Transverse colon (tissue), 4 donors: ENCODE results near the gene STXBP4. TPM values are rescaled to one million over a fixed set of nuclear protein-coding genes. Genes with fewer than 3 reads are reported as not detected.
A peak's percentile ranks its signal among the peaks of the same experiment; 100 is the strongest.

ENCODE experiments used
- DNase-seq: peaks from one replicate; pipeline ENCODE4 v3.0.0-alpha.2; 2019
- H3K27ac ChIP-seq, 4 donors: fragments of 200-600 bp; sonication (generic); 2 replicates each; pipeline ENCODE4 v1.5.1; 2016 to 2018; ENCODE audit warnings: inconsistent platforms in 4 of 4
- H3K27me3 ChIP-seq: fragments of 200-600 bp; sonication (generic); 2 replicates; pipeline ENCODE4 v1.5.1; 2017; ENCODE audit warnings: inconsistent platforms
- H3K36me3 ChIP-seq, 4 donors: fragments of 200-600 bp; sonication (generic); 2 replicates each; pipeline ENCODE4 v1.5.1; 2017 to 2019; ENCODE audit warnings: inconsistent platforms in 4 of 4
- H3K4me1 ChIP-seq, 4 donors: fragments of 200-600 bp; sonication (generic); 2 replicates each; pipeline ENCODE4 v1.5.1; 2017 to 2020; ENCODE audit warnings: inconsistent platforms in 4 of 4
- H3K4me3 ChIP-seq, 4 donors: fragments of 200-600 bp; sonication (generic); 1 replicate in 1 of 4; 2 replicates in 3 of 4; pipeline versions ENCODE4 v1.5.1 to v1.6.1; 2017 to 2019; ENCODE audit warnings: inconsistent platforms in 4 of 4
- H3K9me3 ChIP-seq, 2 donors: fragments of 200-600 bp; sonication (generic); 2 replicates each; pipeline ENCODE4 v1.5.1; 2017 to 2019; ENCODE audit warnings: inconsistent platforms in 2 of 2
- CTCF ChIP-seq, 5 experiments: fragments of 200-600 bp in 3 of 5; fragments of 450-650 bp in 2 of 5; sonication (generic) in 3 of 5; IDR thresholded peaks; 1 replicate in 2 of 5; 2 replicates in 3 of 5; pipeline ENCODE4 v1.5.1; 2016 to 2017; ENCODE audit warnings: antibody characterized with exemption in 5 of 5, inconsistent platforms in 3 of 5, mild to moderate bottlenecking in 2 of 5, moderate library complexity in 1 of 5
- EP300 ChIP-seq: sonication (generic); formaldehyde crosslinking; IDR thresholded peaks from one replicate; pipeline ENCODE4 v1.6.1; 2017; ENCODE audit warnings: antibody characterized with exemption, low read depth
- POLR2A ChIP-seq: fragments of 450-650 bp; IDR thresholded peaks from one replicate; pipeline ENCODE4 v1.6.1; 2016; ENCODE audit warnings: antibody characterized with exemption, mild to moderate bottlenecking, moderate library complexity
- POLR2AphosphoS5 ChIP-seq, 3 donors: sonication (generic); formaldehyde crosslinking; IDR thresholded peaks; one replicate each; pipeline ENCODE4 v1.6.1; 2016; ENCODE audit warnings: antibody characterized with exemption in 3 of 3
- WGBS, 2 donors: methylation state at CpG; one replicate each; pipeline ENCODE4 v1.1.5; 2018; ENCODE audit warnings: low coverage in 1 of 2; 5-methylcytosine and 5-hydroxymethylcytosine counted together
- in situ Hi-C, 4 donors: fragments of 200-750 bp; cut with MboI; loops; one replicate each; pipeline versions ENCODE4 v1.15.0 to v1.15.1; 2017; ENCODE audit warnings: low sequenced_read_pairs in 3 of 4, low pct_ligation_motif_present in 1 of 4, low pct_unique_long_range_greater_than_20kb in 1 of 4
- intact Hi-C: fragments of 100-400 bp; cut with DNase I; formaldehyde crosslinking; loops from one replicate; pipeline ENCODE4 v1.15.1; 2023; ENCODE audit warnings: low total_unique reads
- total RNA-seq, 4 donors: library from RNA; depleted of rRNA; stranded (reverse); fragments of >200 nt; gene quantifications; one replicate each; pipeline ENCODE4 v1.1.0, GENCODE V29; 2016

The STXBP4 gene
- 10 to 100 TPM in 1 of 4 donors, 1 to 10 TPM in 3; 1.4 to 16.2 (median 4.4) TPM for total RNA-seq

- intact Hi-C loops, result no loop called here
- Histone ChIP-seq H3K4me1 (peaks cover 5 to 32% (median 22%) of the 10 kb centered on the region in 4 donors), H3K27ac (peak within 1 kb of the TSS; percentile 86 to 95 (median 91)), H3K27me3 (no peaks in the 10 kb centered on the region), H3K4me3 (peak within 1 kb of the TSS; percentile 75 to 99 (median 88)), H3K9me3 (no peaks in the 10 kb centered on the region), H3K36me3 (peaks cover 0 to 13% (median 4%) of the 10 kb centered on the region in 4 donors)
- peak; percentile 96 for DNase-seq
- in situ Hi-C loops, result no loop called here
- 0% methylated on average over 56 of the region's 57 CpGs; no CpG with 5 or more reads in 1 of the 2 donors for WGBS, 2 donors
- peak; percentile 33 to 59 (median 47) for TF ChIP-seq CTCF (IDR thresholded peaks at IDR 0.05)
- TF ChIP-seq POLR2AphosphoS5 (IDR thresholded peaks at IDR 0.05), result peak; percentile 70 to 90 (median 88)
- no peak for TF ChIP-seq EP300
- peak; percentile 71 for TF ChIP-seq POLR2A
These were observed at the start of gene STXBP4, which contains the start of gene COX11 for GRCh38 chr17:54968262-54968987. STXBP4 (plus strand) TSS chr17:54968765; CDS start chr17:54986220, 17,455 bp downstream. COX11 (minus strand) TSS chr17:54968654; CDS start chr17:54968646, 8 bp downstream.

GRCh38 chr17:54919425-54919824 is 49.1 kb upstream of the STXBP4 start:
- intact Hi-C loops (no loop called here), in situ Hi-C loops (no loop called here)
- Histone ChIP-seq H3K36me3 (peaks cover 0 to 34% (median 15%) of the 10 kb centered on the region in 4 donors), H3K27ac (no peak overlapping the region), H3K9me3 (peaks cover 5 to 7% of the 10 kb centered on the region in 2 donors), H3K27me3 (no peaks in the 10 kb centered on the region), H3K4me1 (no peaks in the 10 kb centered on the region), H3K4me3 (no peak overlapping the region)
- TF ChIP-seq CTCF (IDR thresholded peaks at IDR 0.05) (no peak), POLR2A (no peak), POLR2AphosphoS5 (IDR thresholded peaks at IDR 0.05) (no peak), EP300 (no peak)
- DNase-seq, result no peak

- in situ Hi-C loops, result no loop called here
- Histone ChIP-seq H3K9me3 (peaks cover 5 to 7% of the 10 kb centered on the region in 2 donors), H3K4me1 (no peaks in the 10 kb centered on the region), H3K27me3 (no peaks in the 10 kb centered on the region), H3K4me3 (no peak overlapping the region), H3K36me3 (peaks cover 0 to 27% (median 8%) of the 10 kb centered on the region in 4 donors), H3K27ac (no peak overlapping the region)
- DNase-seq, result no peak
- 83 to 85% methylated on average over 6 of the region's 6 CpGs for WGBS, 2 donors
- intact Hi-C loops, result no loop called here
- TF ChIP-seq CTCF (IDR thresholded peaks at IDR 0.05), result no peak
These were observed 47.7 kb upstream of the STXBP4 start for GRCh38 chr17:54920819-54921218.

- H3K9me3 ChIP-seq, result no peaks in the 10 kb centered on the region
- no peak overlapping the region for H3K4me3 ChIP-seq
- intact Hi-C loops (no loop called here), in situ Hi-C loops (no loop called here)
- H3K4me1 ChIP-seq, result peaks cover 0 to 5% (median 0%) of the 10 kb centered on the region in 4 donors
- H3K27me3 ChIP-seq, result no peaks in the 10 kb centered on the region
- WGBS, 2 donors, result 87 to 100% methylated on average over 4 to 5 of the region's 5 CpGs
- DNase-seq, result no peak
- H3K36me3 ChIP-seq, result no peaks in the 10 kb centered on the region
- TF ChIP-seq EP300 (no peak), POLR2A (no peak), CTCF (IDR thresholded peaks at IDR 0.05) (no peak), POLR2AphosphoS5 (IDR thresholded peaks at IDR 0.05) (no peak)
- H3K27ac ChIP-seq, result no peak overlapping the region
These were observed 44.2 kb upstream of the STXBP4 start for GRCh38 chr17:54924405-54924804.
